ENCODE results near the gene CRCP.
"Not testable (repeated sequence)": the region's sequence is repeated elsewhere in the genome, so short reads cannot be mapped to it uniquely, and the experiment has no call there.

CRCP gene

DNA sequence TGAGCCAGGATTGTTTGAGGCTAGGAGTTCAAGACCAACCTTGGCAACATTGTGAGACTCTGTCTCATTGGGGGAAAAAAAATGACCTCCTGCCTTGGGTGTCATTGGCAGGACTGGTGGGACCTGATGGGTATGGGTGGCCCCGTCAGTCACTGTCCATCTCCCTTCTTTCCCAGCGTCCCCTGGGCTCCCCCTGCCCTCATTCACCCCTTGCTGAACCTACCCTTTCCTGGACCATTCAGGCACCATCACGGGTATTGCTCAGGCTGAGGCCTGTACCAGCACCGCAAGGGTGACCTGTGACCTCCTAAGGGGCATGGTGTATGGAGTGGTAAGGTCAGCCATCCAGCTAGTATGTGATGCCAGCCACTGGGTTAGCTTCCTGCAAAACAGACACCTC is 19.6 kb upstream of the CRCP start:
- peaks cover 5 to 13% of the 10 kb centered on the region in 2 donors for H3K4me1 Mint-ChIP-seq
- H3K9me3 Mint-ChIP-seq, result no peaks in the 10 kb centered on the region
- no peaks in the 10 kb centered on the region for H3K27me3 Mint-ChIP-seq
- DNase-seq (no peak), ATAC-seq (replicated peaks) (no peak)
- H3K4me3 Mint-ChIP-seq, result no peak overlapping the region
- H3K27ac Mint-ChIP-seq, result no peak overlapping the region
- peaks cover 11 to 14% of the 10 kb centered on the region in 2 donors for H3K36me3 Mint-ChIP-seq

DNA sequence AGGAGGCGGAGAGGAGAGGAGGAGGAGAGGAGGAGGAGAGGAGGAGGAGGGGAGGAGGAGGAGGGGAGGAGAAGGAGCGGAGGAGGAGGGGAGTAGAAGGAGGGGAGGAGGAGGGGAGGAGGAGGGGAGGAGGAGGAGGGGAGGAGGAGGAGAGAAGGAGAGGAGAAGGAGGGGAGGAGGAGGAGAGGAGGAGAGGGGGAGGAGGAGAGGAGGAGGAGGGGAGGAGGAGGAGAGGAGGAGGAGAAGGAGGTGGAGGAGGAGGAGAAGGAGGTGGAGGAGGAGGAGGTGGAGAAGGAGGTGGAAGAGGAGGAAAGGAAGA is 15.5 kb upstream of the CRCP start:
- Mint-ChIP-seq H3K9me3 (no peaks in the 10 kb centered on the region), H3K27me3 (no peaks in the 10 kb centered on the region), H3K4me1 (peaks cover 9 to 18% of the 10 kb centered on the region in 2 donors), H3K4me3 (no peak overlapping the region), H3K36me3 (peaks cover 0 to 2% of the 10 kb centered on the region in 2 donors), H3K27ac (no peak overlapping the region)
- DNase-seq (no peak), ATAC-seq (replicated peaks) (no peak)

GRCh38 chr7:66099551-66100407 is 14.9 kb upstream of the CRCP start:
- Mint-ChIP-seq H3K9me3 (no peaks in the 10 kb centered on the region), H3K27ac (peak overlapping the region; percentile 74)
- peak; percentile 8 for DNase-seq

DNA sequence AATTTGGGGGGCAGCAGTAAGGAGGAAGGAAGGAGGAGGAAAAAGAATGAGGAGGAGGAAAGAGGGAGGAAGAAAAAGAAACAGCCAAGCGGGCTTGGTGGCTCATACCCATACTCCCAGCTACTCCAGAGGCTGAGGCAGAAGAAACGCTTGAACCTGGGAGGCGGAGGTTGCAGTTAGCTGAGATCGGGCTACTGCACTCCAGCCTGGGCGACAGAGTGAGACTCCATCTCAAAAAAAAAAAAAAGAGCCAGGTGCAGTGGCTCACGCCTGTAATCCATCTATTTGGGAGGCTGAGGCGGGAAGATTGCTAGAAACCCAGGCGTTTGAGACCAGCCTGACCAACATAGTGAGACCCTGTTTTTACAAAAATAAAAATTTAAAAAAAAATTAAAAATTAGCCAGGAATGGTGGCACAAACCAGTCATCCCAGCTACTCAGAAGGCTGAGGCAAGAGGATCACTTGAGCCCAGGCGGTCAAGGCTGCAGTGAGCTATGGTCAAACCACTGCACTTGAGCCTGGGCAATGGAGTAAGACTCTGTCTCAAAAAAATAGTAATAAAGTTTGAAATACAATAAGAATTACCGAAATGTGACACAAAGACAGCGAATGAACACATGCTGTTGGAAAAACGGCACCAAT is 14.1 kb upstream of the CRCP start:
- Mint-ChIP-seq H3K27me3 (no peaks in the 10 kb centered on the region), H3K4me1 (peaks cover 9 to 13% of the 10 kb centered on the region in 2 donors), H3K27ac (peak overlapping the region; percentile 74), H3K4me3 (peak overlapping the region; percentile 78 to 82), H3K36me3 (peaks cover 0 to 2% of the 10 kb centered on the region in 2 donors), H3K9me3 (no peaks in the 10 kb centered on the region)
- no peak for ATAC-seq (replicated peaks)
- no peak for DNase-seq

More at GRCh38 chr7:66099551-66100407, 14.9 kb upstream of the CRCP start:
- H3K4me3 Mint-ChIP-seq, result peak overlapping the region; percentile 78 to 82
- peaks cover 0 to 2% of the 10 kb centered on the region in 2 donors for H3K36me3 Mint-ChIP-seq
- H3K4me1 Mint-ChIP-seq, result peaks cover 9 to 13% of the 10 kb centered on the region in 2 donors
- H3K27me3 Mint-ChIP-seq, result no peaks in the 10 kb centered on the region
- peak; percentile 82 to 88 for ATAC-seq (replicated peaks)

- not testable (repeated sequence) for H3K4me3 Mint-ChIP-seq; ATAC-seq (replicated peaks); H3K27me3 Mint-ChIP-seq; DNase-seq; H3K27ac Mint-ChIP-seq; H3K36me3 Mint-ChIP-seq; H3K9me3 Mint-ChIP-seq
- H3K4me1 Mint-ChIP-seq, result peaks cover 9 to 13% of the 10 kb centered on the region in 2 donors
These were observed 12.5 kb upstream of the CRCP start for GRCh38 chr7:66102168-66102567.

DNA sequence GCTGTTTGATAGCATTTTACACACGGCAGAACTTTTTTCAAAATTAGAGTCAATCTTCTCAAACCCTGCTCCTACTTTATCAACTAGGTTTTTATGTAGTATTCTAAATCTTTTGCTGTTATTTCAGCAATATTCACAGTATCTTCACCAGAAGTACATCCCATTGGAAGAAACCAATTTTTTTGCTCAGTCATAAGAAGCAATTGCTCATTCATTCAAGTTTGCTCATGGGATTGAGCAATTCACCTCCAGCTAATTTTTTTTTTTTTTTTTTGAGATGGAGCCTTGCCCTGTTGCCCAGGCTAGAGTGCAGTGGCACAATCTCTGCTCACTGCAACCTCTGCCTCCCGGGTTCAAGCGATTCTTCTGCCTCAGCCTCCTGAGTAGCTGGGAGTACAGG is 10.7 kb upstream of the CRCP start:
- ATAC-seq (replicated peaks); H3K36me3 Mint-ChIP-seq; H3K9me3 Mint-ChIP-seq; H3K4me3 Mint-ChIP-seq; DNase-seq; H3K27me3 Mint-ChIP-seq; H3K27ac Mint-ChIP-seq: not testable (repeated sequence)
- peaks cover 9 to 13% of the 10 kb centered on the region in 2 donors for H3K4me1 Mint-ChIP-seq

- Mint-ChIP-seq H3K4me3 (no peak overlapping the region), H3K27ac (peak overlapping the region; percentile 14)
- no peak for ATAC-seq (replicated peaks)
These were observed 9.3 kb upstream of the CRCP start for GRCh38 chr7:66105263-66105748.

DNA sequence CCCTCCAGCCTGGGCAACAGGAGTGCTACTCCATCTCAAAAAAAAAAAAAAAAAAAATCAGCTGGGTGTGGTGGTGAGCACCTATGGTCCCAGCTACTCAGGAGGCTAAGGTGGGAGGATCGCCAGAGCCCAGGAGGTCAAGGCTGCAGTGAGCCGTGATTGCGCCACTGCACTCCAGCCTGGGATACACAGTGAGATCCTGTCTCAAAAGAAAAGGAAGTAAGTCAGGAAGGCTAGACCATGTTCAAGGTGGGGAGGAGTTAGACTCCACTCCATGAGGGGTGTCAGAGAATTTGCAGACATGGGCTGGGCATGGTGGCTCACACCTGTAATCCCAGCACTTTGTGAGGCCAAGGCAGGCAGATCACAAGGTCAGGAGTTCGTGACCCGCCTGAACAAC is 6.2 kb upstream of the CRCP start:
- H3K27ac Mint-ChIP-seq; ATAC-seq (replicated peaks); H3K36me3 Mint-ChIP-seq; H3K27me3 Mint-ChIP-seq; H3K4me3 Mint-ChIP-seq; H3K4me1 Mint-ChIP-seq; DNase-seq; H3K9me3 Mint-ChIP-seq: not testable (repeated sequence)

More at GRCh38 chr7:66105263-66105748, 9.3 kb upstream of the CRCP start:
- DNase-seq, result no peak
- Mint-ChIP-seq H3K36me3 (peaks cover 0 to under 1% of the 10 kb centered on the region in 2 donors), H3K27me3 (no peaks in the 10 kb centered on the region), H3K4me1 (peaks cover under 1 to 3% of the 10 kb centered on the region in 2 donors), H3K9me3 (no peaks in the 10 kb centered on the region)

DNA sequence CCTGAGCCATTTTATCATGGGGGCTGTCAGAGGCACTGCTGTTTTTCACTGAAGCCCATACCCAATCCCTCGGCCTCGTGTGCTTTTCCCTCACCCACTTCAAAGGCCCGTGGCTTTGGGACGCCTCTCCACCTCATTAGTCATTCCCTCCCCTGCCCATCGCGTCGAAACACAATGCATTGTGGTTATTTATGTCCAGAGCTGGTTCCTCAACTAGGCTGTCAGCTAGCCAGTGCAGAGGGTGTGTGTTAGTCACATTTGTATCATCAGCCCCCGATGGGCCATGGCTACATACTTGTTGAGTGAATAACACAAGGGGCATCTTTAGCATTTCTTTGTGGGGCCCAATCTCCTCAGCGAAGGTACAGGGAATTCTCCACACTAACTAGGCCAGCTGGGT is 3.8 kb upstream of the CRCP start:
- no peak for DNase-seq
- Mint-ChIP-seq H3K4me3 (no peak overlapping the region), H3K27ac (peak overlapping the region; percentile 66), H3K27me3 (no peaks in the 10 kb centered on the region), H3K36me3 (peaks cover 9 to 13% of the 10 kb centered on the region in 2 donors), H3K9me3 (no peaks in the 10 kb centered on the region), H3K4me1 (peaks cover 5 to 6% of the 10 kb centered on the region in 2 donors)
- ATAC-seq (replicated peaks), result no peak

- not testable (repeated sequence) for ATAC-seq (replicated peaks); H3K9me3 Mint-ChIP-seq; H3K27me3 Mint-ChIP-seq; DNase-seq
- Mint-ChIP-seq H3K36me3 (peaks cover 24 to 36% of the 10 kb centered on the region in 2 donors), H3K27ac (peak overlapping the region; percentile 67), H3K4me3 (peak overlapping the region; percentile 12 to 71), H3K4me1 (peaks cover 27 to 38% of the 10 kb centered on the region in 2 donors)
These were observed 2.2 kb downstream of the CRCP start for GRCh38 chr7:66116680-66117420.

DNA sequence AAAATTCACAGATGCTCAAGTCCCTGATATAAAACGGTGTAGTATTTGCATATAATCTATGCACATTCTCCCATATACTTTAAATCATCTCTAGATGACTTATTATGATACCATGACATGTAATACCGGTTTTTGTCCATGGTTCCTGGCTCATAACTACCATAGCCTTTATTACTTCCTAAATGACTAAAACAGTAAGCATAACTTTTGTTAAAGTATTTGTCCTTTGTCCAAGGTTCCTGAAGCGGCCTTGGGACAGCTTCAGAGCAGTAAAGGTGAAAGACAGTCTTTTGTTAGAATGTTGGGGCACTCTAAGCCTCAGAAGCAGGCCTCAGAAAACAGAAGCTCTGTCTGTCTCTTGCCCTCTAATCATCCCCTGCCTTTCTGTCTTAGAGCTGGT is 4.0 kb downstream of the CRCP start:
- peak overlapping the region; percentile 62 for H3K27ac Mint-ChIP-seq
- H3K4me3 Mint-ChIP-seq, result no peak overlapping the region
- H3K9me3 Mint-ChIP-seq, result no peaks in the 10 kb centered on the region
- H3K4me1 Mint-ChIP-seq, result peaks cover 27 to 38% of the 10 kb centered on the region in 2 donors
- ATAC-seq (replicated peaks) (no peak), DNase-seq (no peak)
- H3K36me3 Mint-ChIP-seq, result peaks cover 24 to 36% of the 10 kb centered on the region in 2 donors
- no peaks in the 10 kb centered on the region for H3K27me3 Mint-ChIP-seq

DNA sequence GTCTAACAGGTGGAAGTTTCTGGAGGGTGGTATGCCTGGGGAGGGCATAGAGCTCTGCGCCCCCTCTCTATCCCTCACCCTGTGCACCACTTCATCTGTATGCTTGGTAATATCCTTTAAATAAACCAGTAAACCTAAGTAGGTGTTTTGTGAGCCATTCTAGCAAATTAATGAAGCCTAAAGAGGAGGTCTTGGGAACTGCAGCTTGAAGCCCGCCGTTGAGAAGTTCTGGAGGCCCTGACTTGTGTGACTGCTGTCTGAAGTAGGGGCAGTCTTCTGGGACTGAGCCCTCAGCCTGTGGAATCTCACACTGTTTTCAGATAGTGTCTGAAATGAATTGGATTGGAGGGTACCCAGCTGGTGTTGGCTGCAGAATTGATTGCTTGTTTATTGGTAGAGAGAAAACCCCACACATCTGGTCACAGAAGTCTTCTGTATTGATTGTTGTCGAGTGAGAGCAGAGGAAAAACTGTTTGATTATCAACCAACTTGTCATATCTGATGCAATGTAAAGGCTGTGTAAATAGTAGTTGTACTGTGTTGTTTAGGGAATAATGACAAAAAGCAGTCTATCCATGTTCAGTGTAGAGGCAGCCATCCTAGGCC is 4.7 kb downstream of the CRCP start:
- Mint-ChIP-seq H3K4me1 (peaks cover 27 to 40% of the 10 kb centered on the region in 2 donors), H3K27me3 (no peaks in the 10 kb centered on the region), H3K9me3 (no peaks in the 10 kb centered on the region), H3K27ac (peak overlapping the region; percentile 62), H3K4me3 (no peak overlapping the region), H3K36me3 (peaks cover 24 to 37% of the 10 kb centered on the region in 2 donors)
- no peak for ATAC-seq (replicated peaks)
- DNase-seq, result no peak

DNA sequence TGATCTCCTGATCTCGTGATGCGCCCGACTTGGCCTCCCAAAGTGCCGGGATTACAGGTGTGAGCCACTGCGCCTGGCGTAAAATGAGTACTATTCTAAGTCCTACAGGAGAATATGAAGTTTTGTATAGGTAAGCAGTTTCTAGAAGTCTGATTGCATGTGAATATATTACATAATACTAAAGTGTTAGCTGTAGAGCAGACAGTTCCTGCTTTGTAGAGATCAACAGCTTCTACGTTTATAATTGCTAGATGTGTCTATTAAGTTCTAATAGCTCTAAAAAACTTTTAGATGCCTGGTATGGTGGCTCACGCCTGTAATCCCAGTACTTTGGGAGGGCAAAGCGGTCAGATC is 8.5 kb downstream of the CRCP start:
- H3K4me3 Mint-ChIP-seq, result no peak overlapping the region
- peaks cover 15 to 17% of the 10 kb centered on the region in 2 donors for H3K36me3 Mint-ChIP-seq
- H3K9me3 Mint-ChIP-seq, result no peaks in the 10 kb centered on the region
- H3K27me3 Mint-ChIP-seq, result no peaks in the 10 kb centered on the region
- H3K4me1 Mint-ChIP-seq, result peaks cover 20 to 44% of the 10 kb centered on the region in 2 donors
- H3K27ac Mint-ChIP-seq, result no peak overlapping the region
- ATAC-seq (replicated peaks) (no peak), DNase-seq (no peak)

- H3K4me3 Mint-ChIP-seq; H3K27me3 Mint-ChIP-seq; H3K9me3 Mint-ChIP-seq; DNase-seq; ATAC-seq (replicated peaks); H3K27ac Mint-ChIP-seq: not testable (repeated sequence)
- peaks cover 8 to 13% of the 10 kb centered on the region in 2 donors for H3K36me3 Mint-ChIP-seq
- peaks cover 15 to 45% of the 10 kb centered on the region in 2 donors for H3K4me1 Mint-ChIP-seq
These were observed 9.9 kb downstream of the CRCP start for GRCh38 chr7:66124569-66124861.
